Activated T-helper 9 cell treated with anti-CD3 and anti-CD28 coated beads, Interleukin-2, amount 50 U/mL, for 16 hours (primary cell): ENCODE data around the gene C2orf74.

Source experiments
- DNase-seq: peaks from one replicate; pipeline ENCODE4 v3.0.0-alpha.2; 2020; ENCODE audit warnings: low read depth

The C2orf74 gene

GRCh38 chr2:61214171-61214570, 52.2 kb downstream of the C2orf74 start:
- no peak for DNase-seq
